SU-DHL-6 (cell line): ENCODE measurements around the gene SETDB1.

Experiments used
- CTCF ChIP-seq: fragments of 200-600 bp; sonication (generic); IDR thresholded peaks from one replicate; pipeline ENCODE4 v1.5.1; 2017; ENCODE audit warnings: antibody characterized with exemption, mild to moderate bottlenecking, low read length, moderate library complexity; ENCODE audit not compliant: insufficient read depth, poor library complexity, severe bottlenecking
- EZH2phosphoT487 ChIP-seq: fragments of 200-600 bp; sonication (generic), shearing (Covaris generic); conservative IDR thresholded peaks from 2 replicates; pipeline ENCODE4 v1.6.1; 2018; ENCODE audit warnings: mild to moderate bottlenecking, antibody characterized with exemption, low read length, moderate library complexity, mixed read lengths

- TF ChIP-seq CTCF: no peak
- TF ChIP-seq EZH2phosphoT487: no peak
Measured at GRCh38 chr1:150906329-150906728, 19.8 kb upstream of the SETDB1 start.
